Epithelial cell of esophagus (primary cell): Measurements from ENCODE around the gene CIB4.

Experiments used
- DNase-seq: peaks from one replicate; pipeline ENCODE4 v3.0.0; 2010; ENCODE audit warnings: low read depth
- H3K4me3 ChIP-seq: 2 replicates; pipeline ENCODE4 v1.5.1; 2011; ENCODE audit warnings: mild to moderate bottlenecking, low read length, control low read depth
- TF ChIP-seq, protein P1 (sequence below): IDR thresholded peaks from 2 replicates; pipeline ENCODE4 v1.5.1; 2011; ENCODE audit warnings: low read depth, mild to moderate bottlenecking, low read length, control low read depth, inconsistent platforms; ENCODE audit not compliant: insufficient read depth; ENCODE audit errors: missing control alignments

The CIB4 gene

DNA sequence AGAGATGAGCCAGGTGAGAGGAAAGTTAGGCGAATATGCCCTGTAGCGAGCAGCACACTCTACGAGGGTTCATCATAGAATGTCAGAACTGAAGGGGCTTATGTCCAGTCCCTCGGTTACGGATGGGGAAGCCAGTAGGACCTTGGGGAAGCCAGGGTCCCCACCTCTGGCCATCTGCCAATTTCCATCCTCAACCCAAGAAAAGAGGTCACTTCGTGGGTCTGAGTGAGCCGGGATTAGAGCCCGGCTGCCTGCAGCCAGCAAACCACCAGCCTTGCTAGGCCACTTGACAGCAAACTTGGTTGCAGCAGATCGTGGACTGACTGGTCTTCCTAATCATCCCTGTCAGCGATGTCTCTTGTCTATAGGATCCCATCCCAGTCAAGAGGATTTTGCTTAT, 11.4 kb downstream of the CIB4 start:
- TF ChIP-seq, protein P1, sequence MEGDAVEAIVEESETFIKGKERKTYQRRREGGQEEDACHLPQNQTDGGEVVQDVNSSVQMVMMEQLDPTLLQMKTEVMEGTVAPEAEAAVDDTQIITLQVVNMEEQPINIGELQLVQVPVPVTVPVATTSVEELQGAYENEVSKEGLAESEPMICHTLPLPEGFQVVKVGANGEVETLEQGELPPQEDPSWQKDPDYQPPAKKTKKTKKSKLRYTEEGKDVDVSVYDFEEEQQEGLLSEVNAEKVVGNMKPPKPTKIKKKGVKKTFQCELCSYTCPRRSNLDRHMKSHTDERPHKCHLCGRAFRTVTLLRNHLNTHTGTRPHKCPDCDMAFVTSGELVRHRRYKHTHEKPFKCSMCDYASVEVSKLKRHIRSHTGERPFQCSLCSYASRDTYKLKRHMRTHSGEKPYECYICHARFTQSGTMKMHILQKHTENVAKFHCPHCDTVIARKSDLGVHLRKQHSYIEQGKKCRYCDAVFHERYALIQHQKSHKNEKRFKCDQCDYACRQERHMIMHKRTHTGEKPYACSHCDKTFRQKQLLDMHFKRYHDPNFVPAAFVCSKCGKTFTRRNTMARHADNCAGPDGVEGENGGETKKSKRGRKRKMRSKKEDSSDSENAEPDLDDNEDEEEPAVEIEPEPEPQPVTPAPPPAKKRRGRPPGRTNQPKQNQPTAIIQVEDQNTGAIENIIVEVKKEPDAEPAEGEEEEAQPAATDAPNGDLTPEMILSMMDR: no peak
- no peak overlapping the region for H3K4me3 ChIP-seq
- no peak for DNase-seq

DNA sequence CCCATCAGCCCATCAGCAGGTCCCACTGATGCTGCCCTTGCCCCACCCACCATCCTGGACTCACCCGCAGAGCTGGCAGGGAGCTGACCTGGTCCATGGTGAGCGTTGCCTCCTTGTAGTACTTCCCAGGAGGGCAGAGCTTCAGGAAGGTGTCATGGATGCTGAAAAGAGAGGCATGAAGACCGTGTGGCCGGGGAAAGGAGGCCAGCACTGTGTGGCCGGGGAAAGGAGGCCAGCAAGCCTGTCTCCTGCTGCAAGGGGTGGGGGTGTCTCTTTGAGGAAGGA, 11.9 kb downstream of the CIB4 start:
- TF ChIP-seq, protein P1: no peak
- H3K4me3 ChIP-seq: no peak overlapping the region

DNA sequence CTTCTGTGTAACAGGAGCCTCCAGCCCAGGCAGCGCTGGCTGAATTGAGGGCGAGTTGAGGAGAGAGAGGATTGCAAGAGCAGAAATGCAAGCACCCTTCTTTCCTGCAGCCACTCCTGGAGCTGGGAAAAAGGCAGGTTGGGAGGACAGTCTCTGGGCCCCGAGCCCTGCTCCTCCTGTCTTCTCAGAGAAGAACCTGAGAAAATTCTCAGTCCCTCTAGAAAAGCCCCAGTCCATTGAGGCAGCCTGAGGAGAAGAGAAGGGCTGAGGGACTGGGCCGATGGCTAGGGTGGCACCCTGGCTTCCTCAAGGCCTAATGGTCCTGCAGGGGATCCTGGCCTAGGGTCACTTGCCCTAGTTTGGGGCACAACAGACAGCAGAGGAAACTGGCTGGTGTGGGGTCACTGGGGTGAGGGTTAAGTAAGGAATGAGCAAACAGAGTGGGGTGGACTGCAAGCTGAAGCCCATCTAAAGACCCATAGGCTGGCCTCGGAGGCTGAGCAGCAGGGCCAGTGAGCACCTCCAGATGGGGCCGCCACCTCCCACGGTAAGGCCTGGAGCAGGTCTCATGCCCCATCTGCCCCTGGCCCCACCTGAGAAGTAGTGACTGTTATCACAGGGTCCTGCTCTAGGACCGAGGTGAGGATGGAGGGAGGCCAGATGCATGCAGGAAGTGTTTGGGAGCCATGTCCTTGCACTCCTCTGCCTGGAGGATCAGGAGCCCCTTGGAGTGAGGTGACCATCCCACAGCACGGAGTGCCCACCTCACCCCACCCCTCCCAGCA, 12.4 kb downstream of the CIB4 start:
- no peak for DNase-seq
- TF ChIP-seq, protein P1: no peak
- no peak overlapping the region for H3K4me3 ChIP-seq

More for the DNA sequence above, 11.9 kb downstream of the CIB4 start:
- DNase-seq: no peak

DNA sequence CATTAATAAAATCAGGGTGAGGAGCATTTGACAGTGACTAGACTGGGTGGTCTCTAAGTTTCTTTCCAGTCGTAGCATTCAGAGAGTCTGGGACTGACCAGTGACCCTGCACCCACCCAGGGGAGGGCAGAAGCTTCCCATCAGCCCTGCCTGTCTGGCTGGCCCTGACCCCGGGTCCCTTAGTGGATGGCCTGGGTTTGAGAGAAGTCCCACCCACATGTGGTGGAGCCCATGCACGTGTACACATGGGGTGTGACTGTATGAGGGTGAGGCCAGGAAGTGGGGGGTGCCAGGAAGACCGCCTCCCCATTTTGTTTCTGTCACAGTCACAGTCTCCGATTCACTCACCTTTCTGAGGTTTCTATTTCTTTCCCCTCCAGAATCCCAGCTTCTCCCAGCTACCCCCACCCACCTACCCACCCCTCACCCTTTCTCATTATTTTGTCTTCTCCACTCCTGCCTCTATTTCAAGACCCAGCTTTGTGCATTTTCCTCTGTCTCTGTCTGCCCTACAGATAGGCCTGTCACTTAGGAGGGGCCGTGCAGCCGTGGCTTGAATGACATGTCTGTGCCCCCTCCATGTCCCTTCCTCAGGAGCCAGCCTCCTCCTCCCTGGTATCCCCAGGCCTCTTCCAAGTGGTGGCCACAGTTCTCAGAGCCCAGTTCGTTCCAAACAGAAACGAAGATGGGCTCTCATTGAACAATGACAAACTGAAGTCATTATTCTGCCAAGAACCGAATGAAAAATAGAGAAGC, 13.6 kb downstream of the CIB4 start:
- TF ChIP-seq, protein P1: no peak
- DNase-seq: no peak
- H3K4me3 ChIP-seq: no peak overlapping the region

DNA sequence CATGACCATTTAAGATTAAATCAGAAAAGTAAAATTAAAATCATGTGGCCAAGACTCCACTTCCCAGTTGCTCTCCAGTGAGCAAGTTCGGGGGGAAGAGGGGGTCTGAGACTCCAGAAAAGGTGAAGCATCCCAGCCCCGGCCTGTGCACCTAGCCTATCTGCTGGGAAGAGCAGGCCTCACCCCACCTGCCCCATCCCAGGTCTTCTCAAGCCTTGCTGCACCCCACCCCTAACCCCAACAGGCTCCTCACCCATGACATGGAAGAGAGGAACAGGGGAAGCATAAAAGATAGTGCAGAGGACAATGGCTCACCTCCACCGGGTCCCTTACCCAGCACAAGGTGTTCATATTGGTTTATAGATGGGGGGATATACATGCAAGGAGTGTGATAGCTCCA, 14.6 kb downstream of the CIB4 start:
- no peak for DNase-seq
- TF ChIP-seq, protein P1: no peak
- no peak overlapping the region for H3K4me3 ChIP-seq

DNA sequence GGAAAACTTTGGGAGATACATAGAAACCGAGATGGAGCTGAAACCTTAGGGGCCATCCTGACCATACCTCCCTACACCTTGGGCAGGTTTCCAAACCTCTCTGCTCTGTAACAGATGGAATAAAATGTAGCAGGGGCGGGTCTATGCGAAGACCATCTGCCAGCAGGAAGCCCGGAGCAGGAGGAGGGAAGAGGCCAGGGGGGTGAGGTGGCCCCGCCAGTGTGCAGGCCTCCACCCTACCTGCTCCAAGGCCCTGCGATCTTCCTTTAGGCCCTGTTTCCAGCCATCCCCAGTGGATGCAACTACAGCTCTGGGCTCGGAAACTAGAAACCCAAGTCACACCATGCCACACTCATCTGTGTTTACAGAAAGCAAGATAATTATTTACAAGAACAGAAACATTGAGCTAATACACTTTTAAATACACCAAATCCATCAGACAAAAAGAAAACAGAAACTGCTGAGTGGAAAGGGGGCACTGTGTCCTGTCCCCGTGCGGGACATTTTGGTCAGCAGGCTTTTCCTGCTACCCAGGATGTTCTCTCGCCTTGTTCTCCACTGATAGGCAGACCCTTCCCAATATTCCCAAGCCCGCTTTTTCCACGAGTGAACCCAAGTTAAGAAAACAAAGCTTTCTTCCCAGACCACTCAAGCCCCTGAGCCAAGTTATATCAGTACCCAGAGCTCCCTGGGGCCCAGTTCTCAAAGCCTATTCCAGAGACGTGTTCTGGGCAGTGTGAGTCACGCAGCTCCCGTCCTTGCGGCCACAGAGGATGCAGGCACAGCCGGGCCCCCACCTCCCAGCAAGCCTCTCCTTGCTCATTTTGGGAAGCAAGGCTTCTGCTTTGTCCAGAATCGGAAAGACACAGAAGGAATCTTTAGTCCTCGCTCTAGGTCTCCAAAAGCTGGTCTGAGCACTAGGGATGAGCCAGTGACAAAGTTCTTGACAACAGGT, 17.3 kb downstream of the CIB4 start:
- DNase-seq: no peak

More for the DNA sequence above, 17.3 kb downstream of the CIB4 start:
- TF ChIP-seq, protein P1: no peak
- H3K4me3 ChIP-seq: no peak overlapping the region
